Right atrium auricular region (tissue), 2 donors: ENCODE data around the gene TENM3. TPM values are rescaled to one million over a fixed set of nuclear protein-coding genes. Genes with fewer than 3 reads are reported as not detected.

Source experiments
- DNase-seq: peaks from one replicate; pipeline ENCODE4 v3.0.0-alpha.2; 2019; ENCODE audit warnings: low spot score
- H3K27ac ChIP-seq, 2 donors: fragments of 200-600 bp; sonication (generic); 1 replicate in 1 of 2; 2 replicates in 1 of 2; pipeline ENCODE4 v1.5.1; 2016 to 2019
- H3K27me3 ChIP-seq, 2 donors: fragments of 200-600 bp; sonication (generic); one replicate each; pipeline versions ENCODE4 v1.5.1 to v1.6.0; 2017 to 2019
- H3K36me3 ChIP-seq: fragments of 200-600 bp; sonication (generic); one replicate; pipeline ENCODE4 v1.5.1; 2016
- H3K4me1 ChIP-seq, 2 donors: fragments of 200-600 bp; sonication (generic); one replicate each; pipeline versions ENCODE4 v1.5.1 to v1.6.0; 2017 to 2019
- H3K4me3 ChIP-seq, 2 donors: fragments of 200-600 bp; sonication (generic); 1 replicate in 1 of 2; 2 replicates in 1 of 2; pipeline ENCODE4 v1.5.1; 2017 to 2019; ENCODE audit warnings: mild to moderate bottlenecking in 1 of 2, moderate library complexity in 1 of 2
- H3K9me3 ChIP-seq, 2 donors: fragments of 200-600 bp; sonication (generic); one replicate each; pipeline ENCODE4 v1.5.1; 2019
- CTCF ChIP-seq, 2 donors: fragments of 200-600 bp; sonication (generic); IDR thresholded peaks; one replicate each; pipeline ENCODE4 v1.5.1; 2019; ENCODE audit warnings: antibody characterized with exemption in 2 of 2
- total RNA-seq, 2 donors: library from RNA; depleted of rRNA; stranded (reverse); fragments of >200 nt; gene quantifications; one replicate each; pipeline ENCODE4 v1.1.0, GENCODE V29; 2016

Gene TENM3
- total RNA-seq, 2 donors from 2014 or later = 10.7 to 15.9 TPM

- Histone ChIP-seq H3K4me1 (no peaks in the 10 kb centered on the region), H3K4me3 (no peak overlapping the region), H3K27ac (no peak overlapping the region), H3K27me3 (no peaks in the 10 kb centered on the region), H3K9me3 (no peaks in the 10 kb centered on the region), H3K36me3 (no peaks in the 10 kb centered on the region)
- TF ChIP-seq CTCF (IDR thresholded peaks at IDR 0.05) = no peak
- no peak for DNase-seq
Observed at GRCh38 chr4:182574706-182575105, 331.5 kb downstream of the TENM3 start.

- no peaks in the 10 kb centered on the region for H3K9me3 ChIP-seq
- H3K27me3 ChIP-seq = no peaks in the 10 kb centered on the region
- H3K4me1 ChIP-seq = no peaks in the 10 kb centered on the region
- no peak for DNase-seq
- TF ChIP-seq CTCF (IDR thresholded peaks at IDR 0.05) = no peak
- H3K36me3 ChIP-seq = no peaks in the 10 kb centered on the region
- no peak overlapping the region for H3K4me3 ChIP-seq
- H3K27ac ChIP-seq = no peak overlapping the region
Observed at GRCh38 chr4:182575225-182575624, 332.0 kb downstream of the TENM3 start.

- no peaks in the 10 kb centered on the region for H3K9me3 ChIP-seq
- no peak overlapping the region for H3K4me3 ChIP-seq
- TF ChIP-seq CTCF (IDR thresholded peaks at IDR 0.05) = no peak
Observed at GRCh38 chr4:182576601-182577289, 333.5 kb downstream of the TENM3 start.

GRCh38 chr4:182577411-182577810, 334.2 kb downstream of the TENM3 start:
- Histone ChIP-seq H3K9me3 (no peaks in the 10 kb centered on the region), H3K36me3 (no peaks in the 10 kb centered on the region), H3K4me3 (no peak overlapping the region), H3K27ac (no peak overlapping the region), H3K4me1 (no peaks in the 10 kb centered on the region), H3K27me3 (no peaks in the 10 kb centered on the region)
- no peak for TF ChIP-seq CTCF (IDR thresholded peaks at IDR 0.05)
- no peak for DNase-seq

More at GRCh38 chr4:182576601-182577289, 333.5 kb downstream of the TENM3 start:
- no peak for DNase-seq
- Histone ChIP-seq H3K4me1 (no peaks in the 10 kb centered on the region), H3K27ac (no peak overlapping the region), H3K27me3 (no peaks in the 10 kb centered on the region), H3K36me3 (no peaks in the 10 kb centered on the region)

- Histone ChIP-seq H3K27ac (no peak overlapping the region), H3K36me3 (no peaks in the 10 kb centered on the region), H3K4me1 (no peaks in the 10 kb centered on the region), H3K27me3 (no peaks in the 10 kb centered on the region), H3K4me3 (no peak overlapping the region), H3K9me3 (no peaks in the 10 kb centered on the region)
- no peak for TF ChIP-seq CTCF (IDR thresholded peaks at IDR 0.05)
- no peak for DNase-seq
Observed at GRCh38 chr4:182578402-182578801, 335.2 kb downstream of the TENM3 start.

GRCh38 chr4:182582245-182582644, 339.0 kb downstream of the TENM3 start:
- Histone ChIP-seq H3K27me3 (no peaks in the 10 kb centered on the region), H3K36me3 (no peaks in the 10 kb centered on the region), H3K9me3 (no peaks in the 10 kb centered on the region), H3K4me3 (no peak overlapping the region), H3K4me1 (no peaks in the 10 kb centered on the region), H3K27ac (no peak overlapping the region)
- no peak for DNase-seq
- no peak for TF ChIP-seq CTCF (IDR thresholded peaks at IDR 0.05)
